Epithelial cell of proximal tubule (primary cell): Measurements from ENCODE around the gene SNRNP200. TPM values are rescaled to one million over a fixed set of nuclear protein-coding genes. Genes with fewer than 3 reads are reported as not detected.

Experiments used
- DNase-seq: peaks from one replicate; pipeline ENCODE4 v3.0.0-alpha.2; 2011; ENCODE audit warnings: low read depth
- H3K4me3 ChIP-seq: 2 replicates; pipeline ENCODE4 v1.5.1; 2011; ENCODE audit warnings: low read depth, mild to moderate bottlenecking, low read length
- CTCF ChIP-seq: conservative IDR thresholded peaks from 2 replicates; pipeline ENCODE4 v1.5.1; 2012; ENCODE audit warnings: low read depth, mild to moderate bottlenecking, low read length
- total RNA-seq: library from RNA; depleted of rRNA; stranded (reverse); fragments of >200 nt; gene quantifications from 2 replicates; pipeline ENCODE4 v1.2.3, GENCODE V29; 2015

Gene SNRNP200
- total RNA-seq, 1 donor from 2014 or later: 77.2 TPM

- no peak for DNase-seq
- TF ChIP-seq CTCF: peak; percentile 38
Measured at GRCh38 chr2:96345438-96345837, 40.1 kb upstream of the SNRNP200 start.

GRCh38 chr2:96344011-96344410 is 38.7 kb upstream of the SNRNP200 start:
- no peak for TF ChIP-seq CTCF
- no peak overlapping the region for H3K4me3 ChIP-seq
- no peak for DNase-seq

More at GRCh38 chr2:96345438-96345837, 40.1 kb upstream of the SNRNP200 start:
- no peak overlapping the region for H3K4me3 ChIP-seq

GRCh38 chr2:96342085-96342484 is 36.7 kb upstream of the SNRNP200 start:
- H3K4me3 ChIP-seq: no peak overlapping the region
- DNase-seq: no peak
- no peak for TF ChIP-seq CTCF

- no peak for TF ChIP-seq CTCF
- DNase-seq: no peak
- H3K4me3 ChIP-seq: no peak overlapping the region
Measured at GRCh38 chr2:96341641-96342040, 36.3 kb upstream of the SNRNP200 start.

- no peak for TF ChIP-seq CTCF
- no peak overlapping the region for H3K4me3 ChIP-seq
- DNase-seq: no peak
Measured at GRCh38 chr2:96340493-96341414, 35.4 kb upstream of the SNRNP200 start.

- no peak for TF ChIP-seq CTCF
Measured at GRCh38 chr2:96336873-96337272, 31.5 kb upstream of the SNRNP200 start.

More at GRCh38 chr2:96336873-96337272, 31.5 kb upstream of the SNRNP200 start:
- no peak for DNase-seq
- no peak overlapping the region for H3K4me3 ChIP-seq
